HG02798 (cell line): Measurements from ENCODE around the gene GDF2.

Experiments
- ATAC-seq: cut with Tn5 transposase; IDR thresholded peaks from one replicate; pipeline ENCODE4 v1.9.1; 2021; ENCODE audit warnings: mild to moderate bottlenecking; ENCODE audit not compliant: unreplicated experiment, poor library complexity

The GDF2 gene

DNA sequence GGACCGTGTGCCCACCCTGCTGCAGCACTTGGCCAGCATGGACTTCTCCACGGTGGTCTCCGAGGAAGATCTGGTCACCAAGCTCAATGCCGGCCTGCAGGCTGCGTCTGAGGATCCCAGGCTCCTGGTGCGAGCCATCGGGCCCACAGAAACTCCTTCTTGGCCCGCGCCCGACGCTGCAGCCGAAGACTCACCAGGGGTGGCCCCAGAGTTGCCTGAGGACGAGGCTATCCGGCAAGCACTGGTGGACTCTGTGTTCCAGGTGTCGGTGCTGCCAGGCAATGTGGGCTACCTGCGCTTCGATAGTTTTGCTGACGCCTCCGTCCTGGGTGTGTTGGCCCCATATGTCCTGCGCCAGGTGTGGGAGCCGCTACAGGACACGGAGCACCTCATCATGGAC is 27.3 kb downstream of the GDF2 start:
- ATAC-seq = no peak

DNA sequence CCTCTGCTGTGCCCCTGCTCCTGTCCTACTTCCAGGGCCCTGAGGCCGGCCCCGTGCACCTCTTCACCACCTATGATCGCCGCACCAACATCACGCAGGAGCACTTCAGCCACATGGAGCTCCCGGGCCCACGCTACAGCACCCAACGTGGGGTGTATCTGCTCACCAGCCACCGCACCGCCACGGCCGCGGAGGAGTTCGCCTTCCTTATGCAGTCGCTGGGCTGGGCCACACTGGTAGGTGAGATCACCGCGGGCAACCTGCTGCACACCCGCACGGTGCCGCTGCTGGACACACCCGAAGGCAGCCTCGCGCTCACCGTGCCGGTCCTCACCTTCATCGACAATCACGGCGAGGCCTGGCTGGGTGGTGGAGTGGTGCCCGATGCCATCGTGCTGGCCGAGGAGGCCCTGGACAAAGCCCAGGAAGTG is 27.7 kb downstream of the GDF2 start:
- ATAC-seq = no peak

DNA sequence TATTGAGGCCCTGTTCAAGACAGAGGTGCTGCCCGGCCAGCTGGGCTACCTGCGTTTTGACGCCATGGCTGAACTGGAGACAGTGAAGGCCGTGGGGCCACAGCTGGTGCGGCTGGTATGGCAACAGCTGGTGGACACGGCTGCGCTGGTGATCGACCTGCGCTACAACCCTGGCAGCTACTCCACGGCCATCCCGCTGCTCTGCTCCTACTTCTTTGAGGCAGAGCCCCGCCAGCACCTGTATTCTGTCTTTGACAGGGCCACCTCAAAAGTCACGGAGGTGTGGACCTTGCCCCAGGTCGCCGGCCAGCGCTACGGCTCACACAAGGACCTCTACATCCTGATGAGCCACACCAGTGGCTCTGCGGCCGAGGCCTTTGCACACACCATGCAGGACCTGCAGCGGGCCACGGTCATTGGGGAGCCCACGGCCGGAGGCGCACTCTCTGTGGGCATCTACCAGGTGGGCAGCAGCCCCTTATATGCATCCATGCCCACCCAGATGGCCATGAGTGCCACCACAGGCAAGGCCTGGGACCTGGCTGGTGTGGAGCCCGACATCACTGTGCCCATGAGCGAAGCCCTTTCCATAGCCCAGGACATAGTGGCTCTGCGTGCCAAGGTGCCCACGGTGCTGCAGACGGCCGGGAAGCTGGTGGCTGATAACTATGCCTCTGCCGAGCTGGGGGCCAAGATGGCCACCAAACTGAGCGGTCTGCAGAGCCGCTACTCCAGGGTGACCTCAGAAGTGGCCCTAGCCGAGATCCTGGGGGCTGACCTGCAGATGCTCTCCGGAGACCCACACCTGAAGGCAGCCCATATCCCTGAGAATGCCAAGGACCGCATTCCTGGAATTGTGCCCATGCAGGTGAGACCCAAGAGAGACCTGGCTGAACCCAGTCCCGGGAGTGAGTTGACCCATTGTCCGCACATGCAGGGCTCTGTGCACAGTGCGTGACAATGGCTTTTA is 28.7 kb downstream of the GDF2 start:
- no peak for ATAC-seq

DNA sequence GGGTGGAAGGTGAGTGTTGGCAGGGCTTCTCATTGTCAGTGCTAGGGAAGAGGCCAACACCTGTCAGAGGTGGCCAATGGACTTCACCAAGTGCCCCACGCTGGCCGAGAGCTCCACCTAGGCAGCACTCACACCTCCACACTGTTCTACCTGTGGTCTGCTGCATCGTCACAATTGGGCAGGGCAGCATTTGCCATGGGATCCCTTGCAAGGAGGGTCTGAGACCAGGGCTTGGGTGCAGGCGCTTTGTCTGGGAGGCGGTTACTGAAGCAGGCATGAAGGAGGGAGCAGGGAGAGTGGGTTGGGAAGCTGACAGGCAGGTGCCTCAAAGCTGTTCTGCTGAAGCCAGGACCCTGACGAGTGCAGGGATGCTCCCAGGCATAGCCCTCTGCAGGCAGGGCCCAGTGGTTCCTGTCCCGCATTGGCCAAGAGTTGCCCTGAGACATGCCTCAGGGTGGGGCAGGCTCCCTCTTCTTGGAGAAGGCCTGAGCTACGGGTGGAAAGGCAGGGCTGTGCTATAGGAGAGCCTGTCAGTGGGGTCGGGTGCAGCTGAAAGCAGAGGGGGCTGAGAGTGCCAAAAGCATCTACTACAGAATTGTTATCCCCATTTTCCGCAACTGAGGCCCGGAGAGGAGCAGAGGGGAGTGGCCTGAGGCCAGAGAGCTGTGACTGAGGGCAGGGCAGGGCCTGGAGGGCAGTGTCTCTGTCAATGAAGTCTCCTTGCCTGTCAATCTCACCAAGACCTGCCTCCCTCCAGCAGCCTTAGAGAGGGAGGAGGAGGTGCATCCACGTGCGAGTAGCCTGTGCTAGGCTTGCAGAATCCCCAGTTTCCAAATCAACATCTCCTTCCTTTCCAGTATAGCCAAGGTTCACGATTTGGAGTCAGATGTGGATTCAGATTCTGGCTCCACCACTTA is 29.9 kb downstream of the GDF2 start:
- no peak for ATAC-seq

DNA sequence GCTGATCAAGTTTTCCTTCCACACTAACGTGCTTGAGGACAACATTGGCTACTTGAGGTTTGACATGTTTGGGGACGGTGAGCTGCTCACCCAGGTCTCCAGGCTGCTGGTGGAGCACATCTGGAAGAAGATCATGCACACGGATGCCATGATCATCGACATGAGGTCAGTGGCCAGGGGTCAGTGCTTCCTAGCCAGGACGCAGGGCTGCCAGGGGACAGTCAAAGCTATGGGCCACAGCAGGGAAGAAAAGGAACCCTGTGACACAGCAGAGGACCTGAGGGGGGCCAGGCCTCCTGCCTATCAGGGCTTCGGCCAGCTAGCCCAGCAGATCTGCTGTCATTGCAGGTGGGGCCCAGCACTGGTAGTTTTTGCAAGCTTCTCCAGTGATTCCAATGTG is 31.1 kb downstream of the GDF2 start:
- no peak for ATAC-seq

DNA sequence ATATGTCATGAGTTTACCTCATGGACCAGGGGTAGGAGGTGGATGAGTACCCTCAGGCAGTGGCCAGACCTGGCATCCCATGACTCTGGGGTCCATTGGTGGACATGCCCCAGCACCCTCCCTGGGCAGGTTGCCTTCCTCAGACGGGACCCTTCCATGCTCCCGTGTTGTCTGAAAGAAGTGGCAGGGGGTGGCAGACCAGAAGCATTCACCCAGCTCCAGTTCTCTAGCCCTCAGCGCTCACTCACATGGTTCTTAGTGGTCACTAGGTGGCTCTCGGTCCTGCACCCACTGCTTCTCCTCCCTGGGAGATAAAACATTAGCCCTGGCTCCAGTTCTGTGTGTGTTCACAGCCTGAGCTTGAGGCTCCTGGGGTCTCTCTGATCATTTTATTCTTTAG is 31.9 kb downstream of the GDF2 start:
- no peak for ATAC-seq

DNA sequence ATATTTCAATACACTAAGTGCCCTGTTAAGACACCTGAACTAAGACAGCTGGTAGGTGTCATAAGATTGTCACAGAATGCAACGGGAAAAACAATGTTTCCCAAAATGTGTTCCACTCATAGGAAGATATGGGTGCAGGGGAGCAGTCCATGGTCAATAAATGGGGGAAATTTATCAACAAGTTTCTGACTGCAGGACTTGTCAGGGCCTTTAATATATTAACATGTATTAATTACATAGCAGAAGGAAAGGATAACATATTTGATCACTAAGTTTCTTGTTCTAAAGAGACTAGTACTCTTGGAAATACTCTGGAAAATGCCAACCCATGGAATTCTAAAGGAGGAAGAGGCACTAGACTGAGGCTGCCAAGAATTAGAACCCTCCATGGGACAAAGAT is 32.6 kb downstream of the GDF2 start:
- ATAC-seq = no peak

DNA sequence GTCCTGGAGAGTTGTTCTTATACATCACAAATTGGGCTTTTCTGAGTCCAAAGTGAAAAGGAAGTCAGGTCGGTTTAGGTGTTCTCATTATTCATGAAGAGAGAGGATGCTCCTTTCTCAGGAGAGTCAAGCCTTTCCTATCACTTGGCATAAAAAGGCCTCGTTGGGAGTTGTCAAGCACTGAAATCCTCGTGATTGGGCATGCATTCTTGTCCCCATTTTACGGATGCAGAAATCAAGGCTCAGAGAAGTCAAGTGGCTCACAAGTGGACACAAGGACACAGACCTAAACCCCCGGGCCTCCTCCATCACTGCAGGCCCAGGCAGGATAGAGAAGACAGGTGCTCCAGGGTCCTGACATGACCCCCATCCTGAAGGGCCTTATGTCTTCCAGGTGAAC is 34.5 kb downstream of the GDF2 start:
- no peak for ATAC-seq

DNA sequence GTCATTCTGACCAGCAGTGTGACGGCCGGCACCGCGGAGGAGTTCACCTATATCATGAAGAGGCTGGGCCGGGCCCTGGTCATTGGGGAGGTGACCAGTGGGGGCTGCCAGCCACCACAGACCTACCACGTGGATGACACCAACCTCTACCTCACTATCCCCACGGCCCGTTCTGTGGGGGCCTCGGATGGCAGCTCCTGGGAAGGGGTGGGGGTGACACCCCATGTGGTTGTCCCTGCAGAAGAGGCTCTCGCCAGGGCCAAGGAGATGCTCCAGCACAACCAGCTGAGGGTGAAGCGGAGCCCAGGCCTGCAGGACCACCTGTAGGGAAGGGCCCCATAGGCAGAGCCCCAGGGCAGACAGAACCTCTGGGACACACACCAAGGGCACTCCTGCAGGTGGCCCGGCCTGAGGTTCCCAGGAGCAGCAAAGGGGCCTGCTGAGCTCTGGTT is 34.9 kb downstream of the GDF2 start:
- no peak for ATAC-seq

DNA sequence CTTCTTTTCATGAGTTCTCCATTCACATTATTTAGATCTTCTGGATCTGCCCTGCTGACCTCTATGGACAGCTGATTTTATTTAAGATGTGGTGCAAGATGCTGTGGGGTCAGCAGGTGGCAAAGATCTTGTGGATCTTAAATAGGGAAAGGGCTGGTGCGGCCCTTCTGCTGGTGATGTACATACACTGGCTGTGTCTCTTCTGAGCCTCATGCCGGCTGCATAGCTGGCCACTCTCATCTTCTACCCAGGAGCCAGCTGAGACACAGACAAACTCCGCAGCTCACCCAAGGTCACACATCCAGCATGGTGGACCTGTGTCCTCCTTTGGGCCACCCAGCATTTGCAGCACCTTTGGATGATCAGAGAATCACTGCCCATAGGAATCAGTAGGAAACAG is 35.7 kb downstream of the GDF2 start:
- ATAC-seq = no peak

DNA sequence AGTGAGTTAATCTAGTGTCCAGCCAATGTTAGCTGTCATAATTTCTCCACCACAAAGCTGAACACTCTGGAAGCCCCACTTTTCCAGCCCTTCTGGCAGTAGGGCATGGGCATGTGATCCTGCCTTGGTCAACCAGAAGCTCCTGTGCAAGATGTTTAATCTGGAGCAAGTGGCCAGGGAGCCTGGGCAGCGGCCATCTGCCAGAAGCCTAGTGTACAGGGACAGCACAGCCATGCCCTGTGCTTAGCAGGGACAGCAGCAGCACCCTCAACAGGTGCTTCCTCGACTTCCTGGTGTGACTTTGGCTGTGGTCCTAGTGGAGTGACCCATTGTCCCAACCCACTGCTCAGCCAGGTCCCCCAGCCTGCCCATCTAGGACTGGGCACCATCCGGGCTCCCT is 36.2 kb downstream of the GDF2 start:
- ATAC-seq = no peak

DNA sequence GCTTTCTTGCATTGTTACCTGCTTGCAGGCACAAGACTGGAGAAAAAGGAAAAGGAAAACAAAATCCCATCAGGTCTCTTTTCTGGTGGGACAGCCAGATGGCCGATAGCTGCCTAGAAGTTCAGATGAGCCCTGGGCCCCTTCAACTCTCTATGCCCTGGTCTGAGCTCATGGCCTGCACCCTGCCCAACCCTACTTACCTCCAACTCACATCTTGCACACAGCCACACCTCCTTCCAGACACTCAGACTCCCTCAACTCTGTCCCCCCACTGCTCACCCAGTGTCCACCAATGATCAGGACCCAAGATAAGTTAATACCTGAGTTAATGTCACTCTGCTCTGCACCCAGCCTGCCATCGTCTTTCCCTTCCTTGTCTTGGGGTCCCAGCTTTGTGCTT is 36.8 kb downstream of the GDF2 start:
- ATAC-seq = no peak

DNA sequence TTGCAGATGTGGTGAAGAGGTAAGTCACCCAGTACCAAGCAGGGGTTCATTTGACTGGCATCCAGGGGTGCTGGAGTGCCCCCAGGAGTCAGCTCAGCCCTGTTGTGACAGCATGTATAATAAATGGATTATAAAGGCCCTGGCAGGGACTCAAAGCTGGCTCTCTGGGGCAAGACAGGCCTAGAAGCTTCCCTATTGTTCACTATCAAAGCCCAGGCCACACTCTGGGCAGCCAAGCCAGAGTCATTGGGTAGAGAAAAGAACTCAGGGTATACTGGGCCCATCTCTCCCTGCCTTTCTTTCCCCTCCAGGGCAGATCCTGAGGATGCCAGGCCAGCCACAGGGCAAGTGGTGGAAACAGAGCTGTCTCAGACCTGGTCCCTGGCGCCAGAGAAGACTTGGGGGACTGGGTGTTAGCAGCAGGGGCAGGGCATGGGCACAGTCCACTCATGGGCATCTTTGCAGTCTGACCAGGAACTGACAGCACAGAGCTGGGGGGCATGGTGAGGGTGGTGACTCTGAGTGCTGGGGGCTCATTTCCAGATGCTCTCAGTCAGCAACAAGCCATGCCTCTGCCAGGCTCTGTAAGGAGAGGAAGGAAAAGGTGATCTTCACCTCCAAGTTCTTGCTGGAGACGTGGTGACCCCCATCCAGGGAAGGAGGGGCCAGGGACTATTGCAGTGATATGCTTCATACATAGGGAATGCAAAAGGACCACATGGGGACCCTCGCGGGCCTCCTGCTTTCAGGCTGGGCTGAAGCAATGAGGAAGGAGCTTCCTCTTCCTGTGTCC is 37.6 kb downstream of the GDF2 start:
- no peak for ATAC-seq

DNA sequence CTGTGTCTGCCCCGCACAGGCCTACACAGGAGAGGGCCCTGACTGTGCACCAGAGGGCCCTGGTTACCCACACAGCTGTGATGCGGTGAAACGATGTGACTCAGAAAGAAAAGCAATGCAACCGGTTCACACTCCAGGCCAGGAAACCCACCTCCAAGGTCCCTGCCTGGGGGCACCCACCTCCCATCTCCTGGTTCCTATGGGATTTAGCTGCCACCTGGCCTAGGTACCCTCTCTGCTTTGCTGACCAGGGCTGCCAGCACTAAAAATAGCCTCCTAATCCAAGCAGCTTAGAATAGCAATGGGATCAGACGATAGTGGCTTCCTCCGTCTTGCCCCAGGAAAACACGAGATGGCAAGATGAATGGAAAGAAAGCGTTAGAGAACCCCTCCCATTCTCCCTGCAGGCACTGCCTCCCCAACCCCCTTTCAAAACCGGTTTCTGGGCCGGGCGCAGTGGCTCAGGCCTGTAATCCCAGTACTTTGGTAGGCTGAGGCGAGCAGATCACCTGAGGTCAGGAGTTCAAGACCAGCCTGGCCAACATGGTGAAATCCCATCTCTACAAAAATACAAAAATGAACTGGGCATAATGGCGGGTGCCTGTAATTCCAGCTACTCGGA is 38.3 kb downstream of the GDF2 start:
- no peak for ATAC-seq

DNA sequence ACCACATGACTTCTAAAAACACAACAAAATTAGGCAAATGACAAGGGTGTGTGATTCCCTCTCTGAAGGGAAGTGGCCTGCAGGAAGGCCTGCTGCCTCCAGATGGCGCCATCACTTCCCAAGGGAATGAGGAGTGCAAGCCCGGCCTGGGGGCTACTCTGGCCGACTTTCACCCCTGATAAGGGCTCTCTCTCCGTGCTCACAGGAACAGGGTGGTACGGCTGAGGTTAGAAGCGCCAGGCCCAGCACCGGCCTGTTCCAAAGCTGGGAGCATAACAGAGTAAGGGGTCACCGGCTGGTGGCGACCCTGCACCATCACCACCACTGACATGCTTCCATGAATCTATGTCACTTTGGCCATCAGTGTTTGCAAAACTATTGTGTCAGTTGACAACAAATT is 39.0 kb downstream of the GDF2 start:
- ATAC-seq = no peak

DNA sequence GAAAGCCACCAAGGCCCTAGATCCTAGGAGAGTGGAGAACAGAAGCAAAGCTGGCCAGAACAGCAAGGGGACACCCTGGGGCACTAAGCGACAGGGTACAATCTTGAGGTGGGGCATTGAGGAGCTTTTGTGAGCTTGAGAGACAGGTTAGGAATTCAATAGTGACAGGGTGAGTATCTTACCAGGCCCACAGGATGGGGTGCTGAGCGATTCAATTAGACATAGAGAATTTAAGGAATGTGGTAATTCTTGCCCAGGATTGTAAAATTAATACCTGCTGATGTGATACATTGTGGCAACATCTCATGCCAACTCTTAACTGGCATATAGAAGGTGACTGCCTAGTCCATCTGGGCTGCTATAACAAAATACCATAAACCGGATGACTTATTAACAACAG is 39.9 kb downstream of the GDF2 start:
- ATAC-seq = no peak

DNA sequence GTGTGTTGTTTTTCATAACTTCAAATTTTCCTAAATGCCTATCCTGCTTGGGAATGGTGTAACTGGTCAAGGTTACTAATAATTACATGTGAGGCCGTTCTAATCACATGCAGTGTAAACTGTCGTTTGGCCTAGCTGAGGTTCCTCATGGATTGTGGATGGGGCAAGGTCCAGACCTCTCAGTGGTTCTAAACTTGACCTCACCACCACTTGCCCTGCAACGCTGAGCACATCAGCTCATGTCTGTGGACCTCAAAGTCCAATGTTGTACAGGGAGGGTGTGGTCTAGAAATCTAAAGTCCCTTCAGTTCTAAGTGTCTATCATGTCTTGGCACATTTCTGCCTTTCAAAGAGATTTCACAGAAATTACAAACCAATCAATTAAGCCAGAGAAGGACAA is 41.5 kb downstream of the GDF2 start:
- ATAC-seq = no peak

DNA sequence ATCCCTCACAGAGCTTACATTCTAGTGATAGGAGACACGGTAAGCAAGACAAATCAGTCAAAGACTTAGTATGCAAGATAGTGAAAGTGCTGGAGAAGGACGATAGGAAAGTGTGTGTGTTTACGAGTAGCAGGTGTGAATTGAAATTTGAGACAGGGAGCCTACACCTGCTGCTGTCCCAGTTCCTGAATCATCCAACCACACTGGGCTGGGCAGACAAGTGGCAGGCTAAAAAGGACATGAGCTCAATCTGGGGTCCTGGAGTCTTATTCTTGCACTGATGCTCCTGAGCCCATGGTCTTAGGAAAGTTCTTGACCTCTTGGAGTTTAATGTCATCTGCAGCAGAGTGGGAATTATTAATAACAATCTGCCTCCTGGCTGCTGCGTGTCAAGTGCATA is 42.1 kb downstream of the GDF2 start:
- ATAC-seq = no peak

DNA sequence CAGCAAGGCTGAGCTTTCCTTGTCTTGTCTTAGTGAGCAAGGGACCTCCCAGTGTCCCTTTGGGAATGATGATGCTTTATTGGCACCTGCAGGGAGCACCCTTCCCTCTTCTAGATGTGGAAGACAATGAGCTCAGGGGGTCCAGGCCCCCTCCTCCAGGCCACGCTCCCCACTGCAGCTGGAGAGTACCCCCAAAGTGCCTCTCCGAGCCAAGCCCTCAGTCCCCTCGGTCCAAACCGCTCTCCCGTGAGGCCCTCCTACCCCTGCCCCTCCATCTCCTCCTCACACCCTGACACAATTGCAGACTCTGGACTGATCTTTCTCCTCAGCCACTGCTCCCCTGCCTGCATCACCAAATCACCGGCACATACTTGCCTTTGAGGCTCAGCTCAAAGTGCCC is 42.7 kb downstream of the GDF2 start:
- ATAC-seq = no peak
